Measurements from ENCODE around the gene NOL9.
A peak's percentile ranks its signal among the peaks of the same experiment; 100 is the strongest.
"Not testable (repeated sequence)": the region's sequence is repeated elsewhere in the genome, so short reads cannot be mapped to it uniquely, and the experiment has no call there.

The NOL9 gene

DNA sequence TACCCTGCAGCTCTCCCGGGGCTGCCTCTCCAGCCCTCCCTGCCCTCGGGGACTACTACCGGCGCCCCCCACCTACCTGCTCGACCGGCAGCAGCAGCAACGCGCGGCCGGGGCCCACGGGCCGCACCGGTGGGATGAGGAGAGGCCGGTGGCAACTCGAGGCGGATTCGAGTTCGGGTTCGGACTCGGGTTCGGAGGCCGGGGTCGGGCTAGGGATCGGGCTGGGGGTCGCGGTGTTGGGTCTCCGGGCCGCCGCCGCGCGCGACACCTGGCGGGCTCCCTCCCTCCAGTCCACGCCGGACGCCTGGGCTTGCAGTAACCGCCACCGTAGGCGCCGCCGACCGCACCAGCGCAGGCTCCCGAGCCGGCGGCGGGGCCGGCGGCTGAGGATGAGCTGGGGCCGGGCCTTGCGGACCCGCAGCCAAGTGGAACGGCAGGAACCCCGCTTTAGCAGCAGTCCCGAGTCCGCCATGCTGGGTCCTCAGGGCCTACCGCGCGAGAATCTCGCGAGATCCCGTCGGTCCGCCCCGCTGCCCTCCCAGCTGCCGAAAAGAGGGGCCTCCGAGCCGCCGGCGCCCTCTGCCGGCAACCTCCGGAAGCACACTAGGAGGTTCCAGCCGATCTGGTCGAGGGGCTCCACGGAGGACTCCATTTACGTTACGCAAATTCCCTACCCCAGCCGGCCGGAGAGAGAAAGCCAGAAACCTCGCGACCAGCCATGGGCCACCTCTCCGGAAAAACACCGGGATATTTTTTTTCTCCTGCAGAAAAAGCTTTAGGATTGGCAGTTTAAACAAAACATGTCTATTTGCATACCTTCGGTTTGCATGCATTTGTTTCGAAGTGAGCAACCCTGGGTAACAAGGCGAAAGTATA lies at the start of gene NOL9:
Gene NOL9, minus strand, starts transcription at position 483 of the 876 bp plus-strand sequence. Its CDS starts 11 bp downstream, at position 472.
- peak; percentile 95 for DNase-seq

DNA sequence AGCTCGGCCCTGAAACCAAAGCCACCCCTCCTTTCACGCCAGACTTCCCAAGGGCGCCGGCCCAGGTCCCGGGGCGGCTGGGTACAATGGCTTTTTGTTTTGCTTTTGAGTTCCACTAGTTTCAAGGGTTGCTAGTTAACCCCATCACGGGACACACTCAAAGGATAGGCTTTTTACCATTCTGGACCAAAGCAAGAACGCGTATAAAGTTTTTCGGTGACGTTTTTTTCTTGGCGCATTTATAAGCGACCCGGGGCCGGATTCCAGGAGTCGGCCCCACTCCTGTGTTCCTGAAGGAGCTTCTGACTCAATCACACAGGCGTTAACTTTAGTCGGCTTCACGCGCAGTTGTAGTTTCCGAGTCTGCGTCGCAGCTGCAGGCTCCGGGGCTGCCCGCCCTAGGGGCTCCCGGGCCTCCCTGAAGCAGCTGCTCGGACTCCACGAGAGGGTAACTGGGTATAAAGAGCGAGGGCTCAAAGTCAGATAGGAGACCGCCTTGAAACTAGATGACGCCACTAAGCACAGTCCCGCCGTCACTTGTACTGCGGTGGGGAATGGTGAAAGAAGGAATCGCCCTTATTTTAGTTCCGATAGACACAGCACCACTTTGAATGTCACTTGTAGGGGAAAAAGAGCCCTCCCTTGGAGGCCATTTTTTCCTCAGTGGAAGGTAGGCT lies 49.1 kb upstream of the NOL9 start:
- peak; percentile 83 for DNase-seq

DNA sequence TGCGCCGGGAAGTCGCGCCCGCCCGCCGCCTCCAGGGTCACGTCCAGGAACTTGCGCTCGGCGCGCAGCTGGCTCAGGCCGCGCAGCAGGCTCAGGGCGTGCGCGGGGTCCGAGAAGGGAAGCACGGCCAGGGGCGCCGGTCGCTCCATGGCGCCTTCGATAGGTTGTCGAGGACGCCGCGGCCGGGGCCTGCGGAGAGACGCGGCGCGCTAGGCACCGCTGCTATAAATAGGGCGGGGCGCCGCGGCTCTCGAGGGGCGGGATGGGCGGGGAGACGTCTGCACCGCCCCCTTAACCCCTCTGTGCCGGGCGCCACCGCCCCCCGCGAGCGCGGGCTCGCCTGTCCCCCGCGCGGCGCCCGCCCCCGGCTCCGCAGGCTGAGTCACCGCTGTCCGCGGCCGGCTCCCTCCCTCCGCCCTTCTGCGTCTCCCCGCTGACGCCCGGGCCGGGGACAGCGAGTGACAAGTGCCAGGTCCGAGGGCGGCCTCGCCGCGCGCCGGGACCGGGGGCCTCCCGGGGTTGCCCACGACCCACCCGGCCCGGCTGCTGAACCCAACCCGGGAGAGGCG lies 48.4 kb upstream of the NOL9 start, which contains the start of gene KLHL21:
Gene KLHL21, minus strand, starts transcription at position 201 of the 569 bp plus-strand sequence. Its CDS starts 52 bp downstream, at position 149.
- peak; percentile 95 for DNase-seq

DNA sequence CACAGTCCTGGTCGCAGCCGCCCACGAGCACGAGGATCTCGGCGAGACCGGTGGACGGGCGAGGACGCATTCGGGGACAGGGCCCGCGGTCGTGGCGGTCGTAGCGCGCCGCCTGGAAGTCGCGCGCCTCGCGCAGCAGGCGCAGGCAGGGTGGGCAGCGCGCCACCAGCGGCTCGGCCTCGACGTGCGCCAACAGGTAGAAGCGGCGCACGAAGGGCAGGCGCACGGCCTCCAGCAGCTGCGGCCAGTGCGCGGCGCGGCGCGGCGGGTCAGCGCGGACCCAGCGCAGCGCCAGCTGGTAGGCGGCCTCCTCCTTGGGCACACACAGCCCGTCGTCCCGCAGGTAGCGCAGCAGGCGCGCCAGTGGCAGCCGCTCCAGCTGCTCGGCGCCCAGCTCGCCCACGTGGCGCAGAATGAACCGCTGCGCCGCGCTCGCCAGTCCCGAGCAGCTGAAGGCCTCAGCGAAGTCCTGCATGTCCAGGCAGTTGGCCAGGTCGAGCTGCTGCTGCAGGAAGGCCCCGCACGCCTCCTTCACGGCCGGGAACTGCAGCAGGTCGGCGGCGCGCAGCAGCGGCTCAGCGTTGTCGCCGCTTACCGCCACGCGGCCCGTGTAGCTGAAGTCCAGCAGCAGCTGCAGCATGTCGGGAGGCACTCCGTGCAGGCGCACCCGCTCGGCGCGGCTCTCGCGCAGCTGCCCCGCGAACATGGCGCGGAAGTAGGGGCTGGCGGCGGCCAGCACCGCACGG lies 47.8 kb upstream of the NOL9 start:
- peak; percentile 53 for DNase-seq

DNA sequence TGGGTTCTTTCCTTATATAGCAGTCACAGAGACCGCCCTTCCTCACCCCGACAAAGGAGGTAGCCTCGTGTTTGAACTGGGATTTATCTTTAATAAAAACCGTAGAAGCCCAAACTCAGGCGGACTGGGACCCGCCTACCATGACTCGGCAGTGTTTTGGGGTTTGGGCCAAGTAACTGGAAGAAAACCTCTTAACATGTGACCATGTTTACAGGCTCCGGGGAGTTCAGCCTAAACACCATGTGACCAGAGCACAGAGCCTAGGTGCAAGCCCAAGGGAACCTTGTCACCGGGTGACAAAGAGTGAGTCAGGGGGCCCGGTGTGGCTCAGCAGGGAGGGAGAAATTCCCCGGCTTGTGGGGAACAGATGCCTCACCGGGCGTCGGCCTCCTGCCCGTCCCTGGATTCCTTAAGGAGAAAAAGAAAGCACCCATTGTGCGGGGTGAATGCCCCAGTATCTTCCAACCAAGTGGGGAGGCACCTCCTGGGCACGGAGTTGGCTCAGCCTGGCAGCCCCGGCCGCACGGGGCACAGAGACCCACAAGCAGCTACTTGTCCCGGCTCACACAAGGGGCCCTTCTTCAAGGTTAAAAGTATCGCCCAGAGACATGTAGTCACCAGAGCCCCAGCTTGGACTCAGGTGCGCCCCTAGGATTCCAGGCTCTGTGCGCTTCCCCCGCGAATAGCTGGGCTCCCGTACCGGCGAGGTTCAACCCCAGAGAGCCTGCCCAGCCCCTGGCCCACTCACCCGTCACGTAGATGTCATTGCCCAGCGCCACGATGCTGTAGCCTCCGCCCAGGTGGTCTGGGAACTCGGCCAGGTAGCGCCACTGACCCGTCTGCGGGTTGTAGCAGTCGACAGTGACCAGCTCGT lies 47.0 kb upstream of the NOL9 start:
- peak; percentile 99 for DNase-seq

DNA sequence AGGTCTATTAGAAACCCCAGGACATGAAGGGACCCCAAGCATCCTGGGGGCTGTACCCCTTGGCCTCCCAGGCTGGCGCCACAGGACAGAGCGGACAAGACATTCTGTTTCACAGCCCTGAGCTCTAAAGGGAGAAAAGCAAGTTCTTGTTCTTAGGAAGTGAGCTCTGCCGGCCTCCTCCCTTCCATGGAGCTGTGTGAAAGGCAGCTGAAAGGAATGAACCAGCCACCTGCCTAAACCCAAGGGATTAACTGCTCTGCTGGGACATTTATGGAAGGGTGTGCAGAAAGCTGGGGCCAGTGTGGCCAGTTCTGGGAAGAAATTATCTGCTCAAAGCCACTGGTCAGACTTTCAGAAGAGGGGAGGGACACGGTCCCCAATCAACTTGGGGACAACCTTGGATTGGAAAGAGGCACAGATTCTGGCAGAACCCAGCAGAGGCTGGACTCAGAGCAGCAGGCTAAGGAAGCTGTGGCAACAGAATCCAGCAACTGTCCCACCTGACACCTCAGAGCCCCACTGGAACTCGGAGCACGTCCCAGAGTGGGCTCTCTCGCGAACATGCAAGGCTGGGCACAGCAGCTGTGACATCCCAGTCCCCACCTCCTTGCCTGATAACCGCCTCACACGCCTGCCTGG lies 46.2 kb upstream of the NOL9 start:
- no peak for DNase-seq

DNA sequence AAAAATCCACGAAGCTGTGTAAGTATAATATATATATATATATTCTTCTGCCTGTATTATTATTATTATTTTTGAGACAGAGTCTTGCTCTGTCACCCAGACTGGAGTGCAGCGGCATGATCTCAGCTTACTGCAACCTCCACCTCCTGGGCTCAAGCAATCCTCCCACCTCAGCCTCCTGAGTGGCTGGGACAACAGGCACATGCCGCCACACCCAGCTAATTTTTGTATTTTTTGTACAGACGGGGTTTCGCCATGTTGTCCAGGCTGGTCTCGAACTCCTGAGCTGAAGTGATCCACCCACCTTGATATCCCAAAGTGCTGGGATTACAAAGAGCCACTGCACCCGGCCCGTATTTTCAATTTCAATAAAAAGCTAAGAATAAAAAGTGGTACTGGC lies 45.7 kb upstream of the NOL9 start:
- DNase-seq, result not testable (repeated sequence)

DNA sequence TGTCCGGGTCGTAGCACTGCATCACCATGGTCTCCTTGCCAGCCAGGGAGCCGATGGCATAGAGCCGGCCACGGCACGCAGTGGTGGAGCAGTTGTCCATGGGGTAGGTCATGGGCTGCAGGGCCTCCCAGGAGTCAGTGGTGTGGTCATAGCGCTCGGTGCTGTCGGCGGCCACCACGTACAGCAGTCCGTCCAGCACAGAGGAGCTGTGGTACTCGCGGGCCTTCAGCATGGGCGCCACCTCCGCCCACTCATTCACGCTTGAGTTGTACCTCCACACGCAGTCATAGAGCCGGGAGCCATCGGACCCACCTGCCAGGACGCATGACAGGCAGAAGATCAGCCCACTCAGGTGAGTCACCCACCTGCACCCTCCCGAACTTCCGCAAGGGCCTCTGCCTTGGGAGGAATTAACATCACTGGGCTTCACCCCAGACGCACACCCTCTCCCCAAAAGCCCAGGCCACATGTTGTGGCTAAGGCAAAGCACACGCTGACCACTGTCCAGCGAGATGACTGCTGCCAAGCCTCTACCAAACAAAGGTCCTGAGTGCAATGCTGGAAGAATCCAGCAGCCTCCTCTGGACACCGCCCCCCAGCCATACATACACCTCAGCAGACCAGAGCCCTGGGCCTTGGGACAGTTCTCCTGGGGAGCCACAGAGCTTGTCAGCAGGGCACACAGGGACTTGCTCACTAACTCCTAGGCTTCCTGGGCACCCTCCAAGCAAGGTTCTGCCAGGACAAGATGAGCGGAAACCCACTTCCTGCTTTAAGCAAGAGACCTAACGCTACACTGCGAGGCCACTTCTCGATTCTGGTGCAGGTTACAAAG lies 45.0 kb upstream of the NOL9 start:
- peak; percentile 78 for DNase-seq

DNA sequence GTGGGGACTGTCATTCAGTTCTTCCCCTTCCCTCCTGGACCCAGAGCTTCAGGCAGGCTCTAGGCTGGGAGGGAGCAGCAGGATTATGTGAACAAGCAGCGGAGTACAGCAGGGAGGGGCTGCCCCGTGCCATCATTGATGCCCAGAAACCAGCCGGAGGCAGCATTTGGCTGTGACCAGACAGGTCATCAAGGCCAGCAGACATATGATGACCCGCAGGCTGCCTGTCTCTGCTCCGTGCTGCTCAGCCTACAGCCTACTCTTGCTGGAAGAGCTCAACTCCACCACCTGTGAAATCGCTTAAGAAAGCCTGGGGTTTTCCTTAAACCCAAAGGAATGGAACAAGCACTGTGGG lies 43.4 kb upstream of the NOL9 start:
- no peak for DNase-seq

DNA sequence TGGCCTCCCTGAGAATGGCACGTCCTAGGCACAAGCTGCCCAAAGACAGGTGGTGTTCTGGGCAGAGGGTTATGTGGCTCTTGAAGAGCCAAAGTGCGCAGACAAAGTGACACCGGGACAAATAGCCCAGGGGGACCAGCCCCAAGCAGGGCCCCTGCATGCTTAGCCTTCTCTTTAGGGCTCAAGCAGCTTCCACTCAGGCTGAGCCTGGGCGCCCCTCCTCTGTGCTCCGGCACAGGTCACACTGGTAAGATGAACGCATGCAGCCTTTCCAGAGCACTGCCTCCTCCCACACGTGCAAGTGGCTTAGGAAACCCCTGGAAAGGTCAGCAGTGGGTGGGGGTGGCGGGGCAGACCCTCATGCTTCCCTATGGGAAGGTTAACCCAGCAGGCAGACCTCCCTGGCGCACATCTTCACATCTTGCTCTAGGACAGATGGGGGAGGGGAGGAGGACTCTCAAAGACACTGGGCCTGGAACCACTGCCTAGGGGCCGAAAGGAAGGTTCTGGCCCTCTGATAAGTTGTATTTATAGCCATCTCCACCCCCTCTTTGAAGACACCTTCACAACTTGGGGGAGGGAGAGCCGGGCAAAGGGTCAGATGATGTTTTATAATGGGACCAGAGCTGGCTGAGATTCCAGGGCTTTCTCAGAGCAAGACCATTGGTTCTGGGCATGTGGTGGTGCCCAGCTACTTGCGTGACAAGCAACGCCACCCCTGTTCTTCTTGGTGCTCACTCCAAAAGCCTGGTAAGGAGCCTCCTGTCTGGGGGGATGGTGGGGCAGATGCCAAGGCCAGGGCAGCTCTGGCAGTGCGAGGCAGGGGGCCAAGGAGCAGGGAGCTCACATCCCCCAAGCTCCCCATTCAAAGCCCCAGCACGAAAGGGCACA lies 42.8 kb upstream of the NOL9 start:
- no peak for DNase-seq

DNA sequence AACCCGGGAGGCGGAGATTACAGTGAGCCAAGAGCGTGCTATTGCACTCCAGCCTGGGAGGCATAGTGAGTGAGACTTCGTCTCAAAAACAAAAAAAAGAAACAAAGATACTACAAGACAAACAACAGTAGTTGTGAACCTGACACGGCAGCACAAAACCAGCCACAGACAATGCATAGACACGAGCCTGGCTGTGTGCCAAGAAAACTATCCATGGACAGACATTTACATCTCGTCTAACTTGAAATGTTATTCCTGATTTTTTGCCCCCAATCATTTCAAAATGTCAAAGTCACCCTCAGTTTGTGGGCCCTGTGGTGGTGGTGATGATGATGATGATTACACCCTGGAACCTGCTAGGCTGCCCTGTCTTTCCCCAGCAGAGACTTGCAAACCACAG lies 42.0 kb upstream of the NOL9 start:
- peak; percentile 45 for DNase-seq

DNA sequence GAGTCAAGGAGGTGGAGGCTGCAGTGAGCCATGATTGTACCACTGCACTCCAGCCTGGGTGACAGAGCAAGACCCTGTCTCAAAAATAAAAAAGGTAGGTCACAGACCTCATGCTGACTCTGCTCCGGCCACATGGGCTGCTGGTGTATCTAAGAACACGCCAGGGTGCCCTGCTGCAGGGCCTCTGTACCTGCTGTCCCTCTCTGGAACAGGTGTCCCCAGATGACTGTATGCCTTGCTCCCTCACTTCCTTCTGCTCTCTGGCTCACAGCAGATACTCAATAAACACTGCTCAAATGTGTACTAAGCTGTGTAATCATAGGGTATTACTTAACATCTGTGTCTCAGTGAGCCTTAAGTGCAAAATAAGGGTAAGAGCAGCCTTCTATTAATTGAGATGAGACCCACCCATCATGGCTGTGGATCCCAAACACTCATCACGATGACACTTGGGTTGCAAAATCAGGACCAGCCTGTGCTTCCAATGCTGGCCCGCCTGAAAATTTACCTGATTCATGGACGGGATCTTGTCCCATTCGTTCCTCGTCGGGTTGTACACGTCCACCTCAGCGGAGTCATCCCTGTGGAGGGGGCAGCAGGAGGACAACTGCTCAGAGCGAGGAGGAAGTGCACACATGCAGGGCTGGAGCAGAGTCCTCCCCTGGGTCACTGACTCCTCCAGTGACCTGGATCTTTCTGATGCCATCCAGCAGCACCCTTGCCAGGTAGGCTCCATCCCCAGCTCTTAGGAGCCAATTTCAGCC lies 40.8 kb upstream of the NOL9 start:
- DNase-seq, result no peak

DNA sequence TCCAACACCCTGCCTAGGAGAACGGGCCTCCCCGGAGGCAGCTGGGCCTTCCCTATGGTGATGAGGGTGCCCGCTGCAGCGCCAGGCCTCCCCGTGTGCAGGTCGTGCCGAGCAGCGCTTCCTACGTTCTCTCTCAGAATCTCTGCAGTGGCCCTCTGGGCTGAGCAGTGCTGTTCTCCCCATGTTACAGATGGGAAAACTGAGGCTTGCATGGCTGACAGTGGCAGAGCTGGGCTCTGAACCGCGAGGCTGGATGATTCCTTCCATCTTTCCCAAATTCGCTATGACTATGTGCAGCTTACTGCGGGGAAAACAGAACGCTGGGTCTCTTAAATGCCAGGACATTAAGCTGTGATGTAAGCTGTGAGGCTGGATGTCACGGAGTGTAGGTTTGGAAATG lies 39.5 kb upstream of the NOL9 start:
- DNase-seq, result no peak

DNA sequence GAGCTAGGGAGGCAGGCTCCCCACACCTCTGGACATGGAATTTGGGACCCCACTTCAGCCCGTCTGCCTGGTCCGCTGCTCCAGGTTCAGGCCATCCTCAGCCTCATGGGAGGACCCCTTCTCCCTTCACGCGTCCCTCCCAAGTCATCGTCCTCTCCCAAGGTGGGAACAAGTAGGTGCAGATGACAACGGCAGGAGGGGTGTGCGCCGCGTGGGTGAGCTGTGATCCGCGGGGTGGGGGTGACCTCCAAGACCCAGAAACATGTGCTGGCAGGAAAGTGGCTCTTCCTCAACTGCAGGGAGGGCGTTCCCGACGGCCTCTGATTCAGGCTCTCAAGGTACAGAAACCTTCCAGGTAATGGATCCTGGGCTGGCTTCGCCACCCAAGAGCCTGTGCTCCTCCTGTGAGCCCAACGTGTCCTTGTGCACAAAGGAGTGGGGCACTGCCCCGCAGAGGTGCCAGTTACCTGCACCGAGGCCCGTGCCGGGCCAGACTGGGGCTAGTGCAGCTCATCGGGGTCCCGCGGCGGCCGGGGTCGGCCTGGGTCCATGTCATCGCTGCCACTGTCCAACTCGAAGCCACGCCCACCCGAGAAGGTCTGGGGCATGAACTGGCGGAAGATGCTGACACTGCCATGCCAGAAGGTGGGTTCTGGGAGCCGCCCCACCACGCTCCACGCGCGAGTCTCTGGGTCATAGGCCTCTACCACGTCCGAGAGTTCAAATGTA lies 38.7 kb upstream of the NOL9 start:
- no peak for DNase-seq

DNA sequence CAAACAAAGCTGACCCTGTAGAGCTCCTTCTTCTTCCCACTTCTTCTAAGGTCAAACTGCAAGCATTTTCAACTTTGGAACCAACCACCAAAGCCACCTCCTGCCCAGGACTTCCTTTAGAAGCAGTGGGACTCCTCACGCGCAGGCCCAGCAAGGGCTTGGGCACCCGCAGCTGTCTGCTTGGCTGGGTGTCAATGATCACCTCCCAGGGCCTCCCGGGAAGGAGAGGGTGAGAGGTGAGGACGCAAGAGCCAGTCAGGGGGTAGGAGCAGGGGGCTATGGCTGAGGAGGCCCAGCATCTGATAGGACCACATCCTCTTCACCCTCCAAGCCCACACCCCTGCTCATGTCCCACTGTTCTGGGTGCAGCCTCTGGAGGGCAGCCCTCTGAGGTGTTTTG lies 38.1 kb upstream of the NOL9 start:
- DNase-seq, result no peak

DNA sequence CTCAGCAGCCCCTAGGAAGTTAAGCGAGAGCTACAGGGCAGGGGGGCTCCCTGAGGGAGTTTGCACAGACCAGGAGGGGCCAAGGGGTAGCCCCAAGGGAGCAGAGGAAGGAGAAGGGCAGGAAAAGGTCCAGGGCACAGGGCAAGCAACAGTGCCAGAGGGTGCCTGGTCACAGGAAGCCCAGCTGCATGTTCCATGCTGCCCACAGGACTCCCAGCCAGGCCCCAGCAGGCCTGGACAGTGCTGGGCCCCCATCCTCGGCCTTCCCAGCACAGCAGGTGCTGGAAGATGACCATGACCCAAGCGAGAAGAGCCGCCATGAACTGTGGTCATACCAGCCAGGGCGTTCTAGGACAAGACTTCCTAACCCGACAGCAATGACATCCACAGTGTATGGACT lies 37.3 kb upstream of the NOL9 start:
- DNase-seq, result no peak

DNA sequence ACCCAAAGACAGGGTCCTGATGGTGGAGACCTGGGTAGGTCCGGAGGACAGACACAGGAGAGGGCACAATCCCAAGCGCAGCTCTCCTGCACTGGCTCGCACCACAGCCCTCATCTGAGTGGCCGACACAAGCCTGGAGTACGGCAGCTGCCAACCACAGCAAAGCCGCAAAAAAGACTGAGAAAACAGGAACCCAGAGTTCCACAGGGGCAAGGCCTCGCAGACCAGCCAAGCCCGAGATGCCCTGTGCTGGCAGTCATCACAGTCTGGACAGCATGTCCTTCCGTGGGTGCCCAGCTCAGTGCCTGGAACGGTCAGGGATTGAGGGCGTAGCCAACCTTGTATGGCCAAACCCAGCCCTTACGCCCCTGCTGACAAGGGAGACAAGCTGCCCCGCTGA lies 36.9 kb upstream of the NOL9 start:
- DNase-seq, result peak; percentile 69

DNA sequence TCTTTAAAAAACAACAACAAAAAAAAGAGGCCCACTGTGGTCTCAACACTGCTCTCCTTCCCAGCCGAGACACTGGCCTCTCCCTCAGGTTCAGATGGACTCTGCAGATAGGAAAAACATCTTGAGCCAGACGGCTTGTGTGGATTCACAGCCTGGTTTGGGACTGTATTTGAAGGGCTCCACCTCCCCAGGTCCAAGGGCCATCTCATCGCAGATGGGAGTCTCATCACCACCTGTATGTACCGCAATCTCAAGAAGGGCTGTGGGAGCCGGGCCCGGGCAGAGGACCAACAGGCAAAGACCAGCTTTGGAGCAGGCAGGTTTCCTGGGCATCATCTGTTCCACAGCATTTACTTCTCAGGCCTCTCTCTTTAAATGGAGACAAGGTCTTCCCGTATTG lies 35.7 kb upstream of the NOL9 start:
- DNase-seq, result no peak
